HEK293 (cell line): ENCODE measurements around the gene EPOP.
A peak's percentile ranks its signal among the peaks of the same experiment; 100 is the strongest.

Experiments used
- CTCF ChIA-PET: fragments of 350-600 bp; formaldehyde crosslinking; extraction: SDS; loops from one replicate; lab custom pipeline; 2021; ENCODE audit warnings: antibody characterized with exemption; lab: Yijun Ruan, JAX
- POLR2A ChIA-PET: fragments of 300-600 bp; formaldehyde crosslinking; extraction: SDS; loops from one replicate; lab custom pipeline; 2020; ENCODE audit warnings: antibody characterized with exemption, inconsistent platforms; lab: Yijun Ruan, JAX
- H3K27ac ChIP-seq: fragments of 200-500 bp; sonication (Bioruptor generic); 2 replicates; pipeline ENCODE4 v1.5.1; 2014; ENCODE audit warnings: low read depth, low read length, control low read depth, inconsistent platforms; ENCODE audit errors: extremely low read depth
- H3K36me3 ChIP-seq, 2 experiments: fragments of 200-500 bp in 1 of 2; sonication (Bioruptor generic) in 1 of 2; 1 replicate in 1 of 2; 2 replicates in 1 of 2; pipeline ENCODE4 v1.5.1; 2014 to 2017; ENCODE audit warnings: inconsistent platforms in 2 of 2, low read length in 2 of 2; ENCODE audit not compliant: control insufficient read depth in 2 of 2, insufficient read depth in 1 of 2
- H3K4me1 ChIP-seq: fragments of 200-500 bp; sonication (Bioruptor generic); 2 replicates; pipeline ENCODE4 v1.5.1; 2014; ENCODE audit warnings: mild to moderate bottlenecking, low read length, inconsistent platforms; ENCODE audit not compliant: control insufficient read depth, insufficient read depth
- H3K4me3 ChIP-seq: 2 replicates; pipeline ENCODE4 v1.5.1; 2011; ENCODE audit warnings: low read depth, mild to moderate bottlenecking, control low read depth, low read length, moderate library complexity
- H3K9me3 ChIP-seq: fragments of 200-500 bp; sonication (Bioruptor generic); 2 replicates; pipeline ENCODE4 v1.5.1; 2014; ENCODE audit warnings: low read depth, low read length, inconsistent platforms; ENCODE audit not compliant: control insufficient read depth, insufficient read depth
- BCL11A ChIP-seq: fragments of 450-650 bp; formaldehyde crosslinking; IDR thresholded peaks from 2 replicates; pipeline ENCODE4 v1.5.1; 2016; ENCODE audit warnings: low read depth, missing biosample characterization, missing genetic modification characterization
- BCL11B ChIP-seq: fragments of 450-650 bp; formaldehyde crosslinking; IDR thresholded peaks from 2 replicates; pipeline ENCODE4 v1.5.1; 2016; ENCODE audit warnings: low read depth, missing biosample characterization, missing genetic modification characterization
- KLF8 ChIP-seq: fragments of 450-650 bp; formaldehyde crosslinking; IDR thresholded peaks from 2 replicates; pipeline ENCODE4 v1.5.1; 2016; ENCODE audit warnings: missing biosample characterization, missing genetic modification characterization
- SP2 ChIP-seq: fragments of 450-650 bp; formaldehyde crosslinking; IDR thresholded peaks from 2 replicates; pipeline ENCODE4 v1.5.1; 2016; ENCODE audit warnings: missing biosample characterization, missing genetic modification characterization
- ZFHX2 ChIP-seq: fragments of 450-650 bp; formaldehyde crosslinking; conservative IDR thresholded peaks from 2 replicates; pipeline ENCODE4 v1.5.1; 2016; ENCODE audit warnings: missing biosample characterization, missing genetic modification characterization
- ZNF121 ChIP-seq: fragments of 450-650 bp; formaldehyde crosslinking; IDR thresholded peaks from 2 replicates; pipeline ENCODE4 v1.5.1; 2016; ENCODE audit warnings: missing biosample characterization, missing genetic modification characterization
- ZNF155 ChIP-seq: fragments of 450-650 bp; formaldehyde crosslinking; IDR thresholded peaks from 2 replicates; pipeline ENCODE4 v1.5.1; 2016; ENCODE audit warnings: missing biosample characterization, missing genetic modification characterization
- ZNF169 ChIP-seq: fragments of 450-650 bp; formaldehyde crosslinking; IDR thresholded peaks from 2 replicates; pipeline ENCODE4 v1.5.1; 2016; ENCODE audit warnings: missing biosample characterization, missing genetic modification characterization
- ZNF18 ChIP-seq: fragments of 450-650 bp; formaldehyde crosslinking; IDR thresholded peaks from 2 replicates; pipeline ENCODE4 v1.5.1; 2016; ENCODE audit warnings: missing biosample characterization, missing genetic modification characterization
- ZNF2 ChIP-seq: fragments of 450-650 bp; formaldehyde crosslinking; IDR thresholded peaks from 2 replicates; pipeline ENCODE4 v1.5.1; 2016; ENCODE audit warnings: missing biosample characterization, missing genetic modification characterization
- ZNF426 ChIP-seq: fragments of 450-650 bp; formaldehyde crosslinking; IDR thresholded peaks from 2 replicates; pipeline ENCODE4 v1.5.1; 2017; ENCODE audit warnings: missing biosample characterization, missing genetic modification characterization, mild to moderate bottlenecking, inconsistent platforms, moderate library complexity
- ZNF433 ChIP-seq: fragments of 450-650 bp; formaldehyde crosslinking; IDR thresholded peaks from 2 replicates; pipeline ENCODE4 v1.5.1; 2016; ENCODE audit warnings: missing biosample characterization, missing genetic modification characterization, low read depth
- ZNF548 ChIP-seq: fragments of 450-650 bp; formaldehyde crosslinking; IDR thresholded peaks from 2 replicates; pipeline ENCODE4 v1.5.1; 2016; ENCODE audit warnings: missing biosample characterization, missing genetic modification characterization
- ZNF701 ChIP-seq: fragments of 450-650 bp; formaldehyde crosslinking; IDR thresholded peaks from 2 replicates; pipeline ENCODE4 v1.5.1; 2016; ENCODE audit warnings: missing biosample characterization, missing genetic modification characterization
- TF ChIP-seq, protein P1 (sequence below): fragments of 450-650 bp; formaldehyde crosslinking; IDR thresholded peaks from 2 replicates; pipeline ENCODE4 v1.5.1; 2016; ENCODE audit warnings: missing biosample characterization, missing genetic modification characterization
- TF ChIP-seq, protein P2 (sequence below): fragments of 450-650 bp; formaldehyde crosslinking; IDR thresholded peaks from 2 replicates; pipeline ENCODE4 v1.5.1; 2016; ENCODE audit warnings: missing biosample characterization, missing genetic modification characterization

Gene EPOP

GRCh38 chr17:38719289-38719942, 44.7 kb upstream of the EPOP start:
- TF ChIP-seq ZNF169 (tag by site-specific recombination) (no peak), ZNF155 (no peak), BCL11A (tag by site-specific recombination) (no peak)
- TF ChIP-seq, protein P1, sequence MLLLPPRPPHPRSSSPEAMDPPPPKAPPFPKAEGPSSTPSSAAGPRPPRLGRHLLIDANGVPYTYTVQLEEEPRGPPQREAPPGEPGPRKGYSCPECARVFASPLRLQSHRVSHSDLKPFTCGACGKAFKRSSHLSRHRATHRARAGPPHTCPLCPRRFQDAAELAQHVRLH (tag by site-specific recombination): no peak
- TF ChIP-seq, all 188 proteins: peak for 0
- H3K27ac ChIP-seq: no peak overlapping the region
- CTCF ChIA-PET: interaction anchor here (1.2 to 2.1 kb wide), 4 partner anchors 9 to 161 kb away, joined by 4 to 18 read pairs (median 7); no protein-coding TSS in a partner anchor
- no peak overlapping the region for H3K4me3 ChIP-seq
- H3K4me1 ChIP-seq: no peaks in the 10 kb centered on the region
- POLR2A ChIA-PET: interaction anchor here (0.7 to 1.9 kb wide), 7 partner anchors 9 to 17 kb away, joined by 3 to 23 read pairs (median 5); partner anchors contain the start of gene CISD3
- H3K9me3 ChIP-seq: no peaks in the 10 kb centered on the region
- peaks cover 3 to 76% of the 10 kb centered on the region in 2 experiments; a peak in 2 of 3 replicates for H3K36me3 ChIP-seq

- ChIA-PET POLR2A (interaction anchor here (0.5 to 2.5 kb wide), 4 partner anchors 9 to 78 kb away, joined by 3 to 18 read pairs (median 6); partner anchors contain the start of gene MLLT6), CTCF (interaction anchor here (3.7 kb wide), 1 partner anchor 18 kb away, joined by 15 read pairs; no protein-coding TSS in a partner anchor)
- Histone ChIP-seq H3K27ac (no peak overlapping the region), H3K9me3 (no peaks in the 10 kb centered on the region), H3K4me3 (no peak overlapping the region), H3K36me3 (peaks cover 3 to 87% of the 10 kb centered on the region in 2 experiments; a peak in 2 of 3 replicates)
- TF ChIP-seq ZNF2: no peak
- no peak for TF ChIP-seq BCL11B
- TF ChIP-seq ZNF433 (tag by site-specific recombination): no peak
- no peak for TF ChIP-seq KLF8 (tag by site-specific recombination)
- no peak for TF ChIP-seq ZNF426 (tag by site-specific recombination)
- peak; percentile 14 for TF ChIP-seq SP2 (tag by site-specific recombination)
- TF ChIP-seq, protein P2, sequence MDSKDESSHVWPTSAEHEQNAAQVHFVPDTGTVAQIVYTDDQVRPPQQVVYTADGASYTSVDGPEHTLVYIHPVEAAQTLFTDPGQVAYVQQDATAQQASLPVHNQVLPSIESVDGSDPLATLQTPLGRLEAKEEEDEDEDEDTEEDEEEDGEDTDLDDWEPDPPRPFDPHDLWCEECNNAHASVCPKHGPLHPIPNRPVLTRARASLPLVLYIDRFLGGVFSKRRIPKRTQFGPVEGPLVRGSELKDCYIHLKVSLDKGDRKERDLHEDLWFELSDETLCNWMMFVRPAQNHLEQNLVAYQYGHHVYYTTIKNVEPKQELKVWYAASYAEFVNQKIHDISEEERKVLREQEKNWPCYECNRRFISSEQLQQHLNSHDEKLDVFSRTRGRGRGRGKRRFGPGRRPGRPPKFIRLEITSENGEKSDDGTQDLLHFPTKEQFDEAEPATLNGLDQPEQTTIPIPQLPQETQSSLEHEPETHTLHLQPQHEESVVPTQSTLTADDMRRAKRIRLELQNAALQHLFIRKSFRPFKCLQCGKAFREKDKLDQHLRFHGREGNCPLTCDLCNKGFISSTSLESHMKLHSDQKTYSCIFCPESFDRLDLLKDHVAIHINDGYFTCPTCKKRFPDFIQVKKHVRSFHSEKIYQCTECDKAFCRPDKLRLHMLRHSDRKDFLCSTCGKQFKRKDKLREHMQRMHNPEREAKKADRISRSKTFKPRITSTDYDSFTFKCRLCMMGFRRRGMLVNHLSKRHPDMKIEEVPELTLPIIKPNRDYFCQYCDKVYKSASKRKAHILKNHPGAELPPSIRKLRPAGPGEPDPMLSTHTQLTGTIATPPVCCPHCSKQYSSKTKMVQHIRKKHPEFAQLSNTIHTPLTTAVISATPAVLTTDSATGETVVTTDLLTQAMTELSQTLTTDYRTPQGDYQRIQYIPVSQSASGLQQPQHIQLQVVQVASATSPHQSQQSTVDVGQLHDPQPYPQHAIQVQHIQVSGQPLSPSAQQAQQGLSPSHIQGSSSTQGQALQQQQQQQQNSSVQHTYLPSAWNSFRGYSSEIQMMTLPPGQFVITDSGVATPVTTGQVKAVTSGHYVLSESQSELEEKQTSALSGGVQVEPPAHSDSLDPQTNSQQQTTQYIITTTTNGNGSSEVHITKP (tag by site-specific recombination): peak; percentile 34; the same call in 1 of the 2 replicates
- no peak for TF ChIP-seq ZNF548 (tag by site-specific recombination)
- peak; percentile 78 for TF ChIP-seq ZNF121
- no peak for TF ChIP-seq ZNF18 (tag by site-specific recombination)
- TF ChIP-seq ZFHX2: no peak
- TF ChIP-seq ZNF701: no peak
- TF ChIP-seq, all 188 proteins: peak for 3
- no peaks in the 10 kb centered on the region for H3K4me1 ChIP-seq
Observed at GRCh38 chr17:38717139-38717745, 42.5 kb upstream of the EPOP start.
